ENCODE results near the gene TNFRSF18.
"Not testable (repeated sequence)": the region's sequence is repeated elsewhere in the genome, so short reads cannot be mapped to it uniquely, and the experiment has no call there.

- TF ChIP-seq, protein P1, sequence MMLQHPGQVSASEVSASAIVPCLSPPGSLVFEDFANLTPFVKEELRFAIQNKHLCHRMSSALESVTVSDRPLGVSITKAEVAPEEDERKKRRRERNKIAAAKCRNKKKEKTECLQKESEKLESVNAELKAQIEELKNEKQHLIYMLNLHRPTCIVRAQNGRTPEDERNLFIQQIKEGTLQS (CRISPR knock-in tag; conservative IDR thresholded peaks at IDR 0.05): not testable (repeated sequence)
- TF ChIP-seq, protein P2, sequence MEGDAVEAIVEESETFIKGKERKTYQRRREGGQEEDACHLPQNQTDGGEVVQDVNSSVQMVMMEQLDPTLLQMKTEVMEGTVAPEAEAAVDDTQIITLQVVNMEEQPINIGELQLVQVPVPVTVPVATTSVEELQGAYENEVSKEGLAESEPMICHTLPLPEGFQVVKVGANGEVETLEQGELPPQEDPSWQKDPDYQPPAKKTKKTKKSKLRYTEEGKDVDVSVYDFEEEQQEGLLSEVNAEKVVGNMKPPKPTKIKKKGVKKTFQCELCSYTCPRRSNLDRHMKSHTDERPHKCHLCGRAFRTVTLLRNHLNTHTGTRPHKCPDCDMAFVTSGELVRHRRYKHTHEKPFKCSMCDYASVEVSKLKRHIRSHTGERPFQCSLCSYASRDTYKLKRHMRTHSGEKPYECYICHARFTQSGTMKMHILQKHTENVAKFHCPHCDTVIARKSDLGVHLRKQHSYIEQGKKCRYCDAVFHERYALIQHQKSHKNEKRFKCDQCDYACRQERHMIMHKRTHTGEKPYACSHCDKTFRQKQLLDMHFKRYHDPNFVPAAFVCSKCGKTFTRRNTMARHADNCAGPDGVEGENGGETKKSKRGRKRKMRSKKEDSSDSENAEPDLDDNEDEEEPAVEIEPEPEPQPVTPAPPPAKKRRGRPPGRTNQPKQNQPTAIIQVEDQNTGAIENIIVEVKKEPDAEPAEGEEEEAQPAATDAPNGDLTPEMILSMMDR (IDR thresholded peaks at IDR 0.05): not testable (repeated sequence)
- TF ChIP-seq, protein P3, sequence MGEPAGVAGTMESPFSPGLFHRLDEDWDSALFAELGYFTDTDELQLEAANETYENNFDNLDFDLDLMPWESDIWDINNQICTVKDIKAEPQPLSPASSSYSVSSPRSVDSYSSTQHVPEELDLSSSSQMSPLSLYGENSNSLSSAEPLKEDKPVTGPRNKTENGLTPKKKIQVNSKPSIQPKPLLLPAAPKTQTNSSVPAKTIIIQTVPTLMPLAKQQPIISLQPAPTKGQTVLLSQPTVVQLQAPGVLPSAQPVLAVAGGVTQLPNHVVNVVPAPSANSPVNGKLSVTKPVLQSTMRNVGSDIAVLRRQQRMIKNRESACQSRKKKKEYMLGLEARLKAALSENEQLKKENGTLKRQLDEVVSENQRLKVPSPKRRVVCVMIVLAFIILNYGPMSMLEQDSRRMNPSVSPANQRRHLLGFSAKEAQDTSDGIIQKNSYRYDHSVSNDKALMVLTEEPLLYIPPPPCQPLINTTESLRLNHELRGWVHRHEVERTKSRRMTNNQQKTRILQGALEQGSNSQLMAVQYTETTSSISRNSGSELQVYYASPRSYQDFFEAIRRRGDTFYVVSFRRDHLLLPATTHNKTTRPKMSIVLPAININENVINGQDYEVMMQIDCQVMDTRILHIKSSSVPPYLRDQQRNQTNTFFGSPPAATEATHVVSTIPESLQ (CRISPR knock-in tag; IDR thresholded peaks at IDR 0.05): not testable (repeated sequence)
- not testable (repeated sequence) for TF ChIP-seq ESRRA (CRISPR knock-in tag; IDR thresholded peaks at IDR 0.05; ENCODE audit: borderline replicate concordance); CREB1 (CRISPR knock-in tag; IDR thresholded peaks at IDR 0.05); SMAD3 (CRISPR knock-in tag; IDR thresholded peaks at IDR 0.05; ENCODE audit: borderline replicate concordance); ZNF138 (CRISPR knock-in tag; conservative IDR thresholded peaks at IDR 0.05); ATF1 (CRISPR knock-in tag; IDR thresholded peaks at IDR 0.05)
- TF ChIP-seq, protein P4, sequence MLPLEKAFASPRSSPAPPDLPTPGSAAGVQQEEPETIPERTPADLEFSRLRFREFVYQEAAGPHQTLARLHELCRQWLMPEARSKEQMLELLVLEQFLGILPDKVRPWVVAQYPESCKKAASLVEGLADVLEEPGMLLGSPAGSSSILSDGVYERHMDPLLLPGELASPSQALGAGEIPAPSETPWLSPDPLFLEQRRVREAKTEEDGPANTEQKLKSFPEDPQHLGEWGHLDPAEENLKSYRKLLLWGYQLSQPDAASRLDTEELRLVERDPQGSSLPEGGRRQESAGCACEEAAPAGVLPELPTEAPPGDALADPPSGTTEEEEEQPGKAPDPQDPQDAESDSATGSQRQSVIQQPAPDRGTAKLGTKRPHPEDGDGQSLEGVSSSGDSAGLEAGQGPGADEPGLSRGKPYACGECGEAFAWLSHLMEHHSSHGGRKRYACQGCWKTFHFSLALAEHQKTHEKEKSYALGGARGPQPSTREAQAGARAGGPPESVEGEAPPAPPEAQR (CRISPR knock-in tag; IDR thresholded peaks at IDR 0.05): not testable (repeated sequence)
- TF ChIP-seq, protein P5, sequence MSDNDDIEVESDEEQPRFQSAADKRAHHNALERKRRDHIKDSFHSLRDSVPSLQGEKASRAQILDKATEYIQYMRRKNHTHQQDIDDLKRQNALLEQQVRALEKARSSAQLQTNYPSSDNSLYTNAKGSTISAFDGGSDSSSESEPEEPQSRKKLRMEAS (CRISPR knock-in tag; IDR thresholded peaks at IDR 0.05): not testable (repeated sequence)
These were observed 30.2 kb downstream of the TNFRSF18 start for GRCh38 chr1:1176063-1176761.
